ENCODE measurements around the gene NDUFC1.

DNA sequence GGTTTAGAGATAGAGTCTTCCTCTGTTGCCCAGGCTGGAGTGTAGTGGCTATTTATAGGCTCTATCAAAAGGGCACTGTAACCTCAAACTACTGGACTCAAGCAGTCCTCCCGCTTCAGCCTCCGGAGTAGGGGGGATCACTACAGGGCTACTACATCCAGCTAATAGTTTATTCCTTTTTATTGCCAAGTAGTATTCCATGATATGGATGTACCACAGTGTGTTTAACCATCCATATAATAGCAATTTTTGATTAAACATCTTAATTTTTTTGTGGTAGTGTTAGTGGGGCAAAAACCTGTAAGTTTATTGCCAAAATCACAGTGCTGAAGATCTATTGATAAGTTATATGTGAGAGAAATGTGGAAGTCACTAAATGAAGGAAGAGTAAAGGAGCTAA is 2.6 kb upstream of the NDUFC1 start:
- TF ChIP-seq, protein P1, sequence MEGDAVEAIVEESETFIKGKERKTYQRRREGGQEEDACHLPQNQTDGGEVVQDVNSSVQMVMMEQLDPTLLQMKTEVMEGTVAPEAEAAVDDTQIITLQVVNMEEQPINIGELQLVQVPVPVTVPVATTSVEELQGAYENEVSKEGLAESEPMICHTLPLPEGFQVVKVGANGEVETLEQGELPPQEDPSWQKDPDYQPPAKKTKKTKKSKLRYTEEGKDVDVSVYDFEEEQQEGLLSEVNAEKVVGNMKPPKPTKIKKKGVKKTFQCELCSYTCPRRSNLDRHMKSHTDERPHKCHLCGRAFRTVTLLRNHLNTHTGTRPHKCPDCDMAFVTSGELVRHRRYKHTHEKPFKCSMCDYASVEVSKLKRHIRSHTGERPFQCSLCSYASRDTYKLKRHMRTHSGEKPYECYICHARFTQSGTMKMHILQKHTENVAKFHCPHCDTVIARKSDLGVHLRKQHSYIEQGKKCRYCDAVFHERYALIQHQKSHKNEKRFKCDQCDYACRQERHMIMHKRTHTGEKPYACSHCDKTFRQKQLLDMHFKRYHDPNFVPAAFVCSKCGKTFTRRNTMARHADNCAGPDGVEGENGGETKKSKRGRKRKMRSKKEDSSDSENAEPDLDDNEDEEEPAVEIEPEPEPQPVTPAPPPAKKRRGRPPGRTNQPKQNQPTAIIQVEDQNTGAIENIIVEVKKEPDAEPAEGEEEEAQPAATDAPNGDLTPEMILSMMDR (IDR thresholded peaks at IDR 0.05): no peak
- TF ChIP-seq POLR2A (IDR thresholded peaks at IDR 0.05): no peak
- no peak for TF ChIP-seq POLR2AphosphoS5 (IDR thresholded peaks at IDR 0.05)

Measured in transverse colon (tissue), 4 donors.